Ovary (tissue), 3 donors: ENCODE measurements around the gene CADM2.
"Not testable (repeated sequence)": the region's sequence is repeated elsewhere in the genome, so short reads cannot be mapped to it uniquely, and the experiment has no call there.

Experiments
- POLR2A ChIP-seq: fragments of 450-650 bp; IDR thresholded peaks from one replicate; pipeline ENCODE4 v1.6.1; 2017; ENCODE audit warnings: antibody characterized with exemption, mild to moderate bottlenecking, moderate library complexity
- TF ChIP-seq, protein P1 (sequence below), 3 donors: fragments of 450-650 bp in 2 of 3; fragments of 200-600 bp in 1 of 3; IDR thresholded peaks; one replicate each; pipeline versions ENCODE4 v1.5.1 to v1.8.0; 2016 to 2022; ENCODE audit warnings: antibody characterized with exemption in 3 of 3, mild to moderate bottlenecking in 1 of 3
- donor health status: DM: no; HTN: no; CAD: no.

DNA sequence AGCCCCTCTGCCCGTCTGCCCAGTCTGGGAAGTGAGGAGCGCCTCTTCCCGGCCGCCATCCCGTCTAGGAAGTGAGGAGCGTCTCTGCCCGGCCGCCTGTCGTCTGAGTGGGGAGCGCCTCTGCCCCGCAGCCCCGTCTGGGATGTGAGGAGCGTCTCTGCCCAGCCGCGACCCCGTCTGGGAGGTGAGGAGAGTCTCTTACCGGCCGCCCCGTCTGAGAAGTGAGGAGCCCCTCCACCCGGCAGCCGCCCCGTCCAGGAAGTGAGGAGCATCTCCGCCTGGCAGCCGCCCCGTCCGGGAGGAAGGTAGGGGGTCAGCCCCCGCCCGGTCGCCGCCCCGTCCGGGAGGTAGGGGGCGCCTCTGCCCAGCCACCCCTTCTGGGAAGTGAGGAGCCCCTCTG is 40.2 kb upstream of the CADM2 start:
- TF ChIP-seq, protein P1, sequence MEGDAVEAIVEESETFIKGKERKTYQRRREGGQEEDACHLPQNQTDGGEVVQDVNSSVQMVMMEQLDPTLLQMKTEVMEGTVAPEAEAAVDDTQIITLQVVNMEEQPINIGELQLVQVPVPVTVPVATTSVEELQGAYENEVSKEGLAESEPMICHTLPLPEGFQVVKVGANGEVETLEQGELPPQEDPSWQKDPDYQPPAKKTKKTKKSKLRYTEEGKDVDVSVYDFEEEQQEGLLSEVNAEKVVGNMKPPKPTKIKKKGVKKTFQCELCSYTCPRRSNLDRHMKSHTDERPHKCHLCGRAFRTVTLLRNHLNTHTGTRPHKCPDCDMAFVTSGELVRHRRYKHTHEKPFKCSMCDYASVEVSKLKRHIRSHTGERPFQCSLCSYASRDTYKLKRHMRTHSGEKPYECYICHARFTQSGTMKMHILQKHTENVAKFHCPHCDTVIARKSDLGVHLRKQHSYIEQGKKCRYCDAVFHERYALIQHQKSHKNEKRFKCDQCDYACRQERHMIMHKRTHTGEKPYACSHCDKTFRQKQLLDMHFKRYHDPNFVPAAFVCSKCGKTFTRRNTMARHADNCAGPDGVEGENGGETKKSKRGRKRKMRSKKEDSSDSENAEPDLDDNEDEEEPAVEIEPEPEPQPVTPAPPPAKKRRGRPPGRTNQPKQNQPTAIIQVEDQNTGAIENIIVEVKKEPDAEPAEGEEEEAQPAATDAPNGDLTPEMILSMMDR (IDR thresholded peaks at IDR 0.05), result not testable (repeated sequence)
- TF ChIP-seq POLR2A, result not testable (repeated sequence)
